ENCODE data around the gene SASH1.

DNA sequence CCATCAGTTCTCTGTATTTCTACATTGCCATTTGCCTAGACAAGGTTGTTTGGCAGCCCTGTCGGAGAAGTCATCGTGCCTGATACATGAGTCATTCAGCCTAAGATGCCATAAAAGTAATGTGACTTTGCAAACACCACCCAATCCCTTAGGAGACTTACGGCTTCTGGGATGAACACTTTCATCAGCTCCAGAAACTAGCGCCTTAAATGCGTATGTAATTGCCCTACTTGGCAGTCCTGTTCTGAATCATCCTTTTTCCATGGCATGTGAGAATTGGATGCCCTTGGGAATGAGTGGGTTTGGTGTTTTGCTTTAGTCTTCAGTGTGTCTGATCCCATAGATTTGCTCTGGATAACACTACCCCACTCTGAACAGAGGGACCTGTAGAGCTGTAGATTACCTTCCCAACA lies 158.5 kb downstream of the SASH1 start:
- no peak for TF ChIP-seq YY1 (IDR thresholded peaks at IDR 0.05; ENCODE audit: insufficient read depth, insufficient read length)
- no peak for TF ChIP-seq ZNF274 (IDR thresholded peaks at IDR 0.05; ENCODE audit: low read depth, low read length)
